Measurements from ENCODE around the gene NXNL1.
A peak's percentile ranks its signal among the peaks of the same experiment; 100 is the strongest.

Gene NXNL1

GRCh38 chr19:17421942-17422341 lies 38.8 kb downstream of the NXNL1 start:
- TF ChIP-seq CTCF (IDR thresholded peaks at IDR 0.05; ENCODE audit: insufficient read depth, missing control alignments), result no peak
- FAIRE-seq (no peak), DNase-seq (ENCODE audit: insufficient read length, low spot score) (no peak)

GRCh38 chr19:17420475-17420924 lies 40.2 kb downstream of the NXNL1 start:
- FAIRE-seq, result no peak
- DNase-seq (ENCODE audit: insufficient read length, low spot score), result peak; percentile 51
- peak; percentile 32 for TF ChIP-seq CTCF (IDR thresholded peaks at IDR 0.05; ENCODE audit: insufficient read depth, missing control alignments)

GRCh38 chr19:17419621-17420474 lies 40.9 kb downstream of the NXNL1 start, which contains the start of gene MVB12A:
Gene MVB12A, plus strand, starts transcription at chr19:17420047. Its CDS starts 89 bp downstream, at chr19:17420136.
- DNase-seq (ENCODE audit: insufficient read length, low spot score), result peak; percentile 90
- peak; percentile 53 for FAIRE-seq
- no peak for TF ChIP-seq CTCF (IDR thresholded peaks at IDR 0.05; ENCODE audit: insufficient read depth, missing control alignments)

GRCh38 chr19:17419154-17419620 lies 41.5 kb downstream of the NXNL1 start:
- peak; percentile 29 for FAIRE-seq
- TF ChIP-seq CTCF (IDR thresholded peaks at IDR 0.05; ENCODE audit: insufficient read depth, missing control alignments), result no peak
- no peak for DNase-seq (ENCODE audit: insufficient read length, low spot score)

- DNase-seq (ENCODE audit: insufficient read length, low spot score), result no peak
- no peak for TF ChIP-seq CTCF (IDR thresholded peaks at IDR 0.05; ENCODE audit: insufficient read depth, missing control alignments)
- no peak for FAIRE-seq
Measured at GRCh38 chr19:17418710-17419109, 42.0 kb downstream of the NXNL1 start.

GRCh38 chr19:17415121-17415520 lies 45.6 kb downstream of the NXNL1 start:
- TF ChIP-seq CTCF (IDR thresholded peaks at IDR 0.05; ENCODE audit: insufficient read depth, missing control alignments), result no peak
- DNase-seq (ENCODE audit: insufficient read length, low spot score) (no peak), FAIRE-seq (no peak)

GRCh38 chr19:17414097-17414496 lies 46.6 kb downstream of the NXNL1 start:
- no peak for DNase-seq (ENCODE audit: insufficient read length, low spot score)
- FAIRE-seq, result no peak
- no peak for TF ChIP-seq CTCF (IDR thresholded peaks at IDR 0.05; ENCODE audit: insufficient read depth, missing control alignments)

Measured in D721Med (cell line).